NCI-H446 treated with DMSO at 0.1 percent for 48 hours (cell line): Measurements from ENCODE around the gene IL5RA.

ENCODE experiments used
- DNase-seq: peaks from one replicate; lab custom pipeline; 2025; lab: John Stamatoyannopoulos, UW

The IL5RA gene

GRCh38 chr3:3066378-3066777 lies 43.8 kb downstream of the IL5RA start:
- DNase-seq = no peak

GRCh38 chr3:3065876-3066275 lies 44.3 kb downstream of the IL5RA start:
- no peak for DNase-seq

- no peak for DNase-seq
Observed at GRCh38 chr3:3064297-3064696, 45.9 kb downstream of the IL5RA start.

GRCh38 chr3:3059645-3060044 lies 50.5 kb downstream of the IL5RA start:
- DNase-seq = no peak

- DNase-seq = no peak
Observed at GRCh38 chr3:3053974-3054373, 56.2 kb downstream of the IL5RA start.

- DNase-seq = no peak
Observed at GRCh38 chr3:3038201-3038991, 71.8 kb downstream of the IL5RA start.

- no peak for DNase-seq
Observed at GRCh38 chr3:3037156-3037555, 73.0 kb downstream of the IL5RA start.

GRCh38 chr3:3031326-3031725 lies 78.8 kb downstream of the IL5RA start:
- DNase-seq = no peak

- DNase-seq = no peak
Observed at GRCh38 chr3:3027976-3028567, 82.1 kb downstream of the IL5RA start.

- DNase-seq = no peak
Observed at GRCh38 chr3:3023111-3023745, 86.9 kb downstream of the IL5RA start.

- DNase-seq = no peak
Observed at GRCh38 chr3:3020209-3020608, 90.0 kb downstream of the IL5RA start.
